H9 (cell line): ENCODE measurements around the gene SH2D3C. TPM values are rescaled to one million over a fixed set of nuclear protein-coding genes. Genes with fewer than 3 reads are reported as not detected.

Source experiments
- DNase-seq: peaks from one replicate; pipeline ENCODE4 v3.0.0-alpha.2; 2017
- H2AFZ ChIP-seq: one replicate; pipeline ENCODE4 v1.6.1; 2013; ENCODE audit warnings: mild to moderate bottlenecking, low read length, control low read depth, moderate library complexity
- H2AK5ac ChIP-seq: 2 replicates; pipeline ENCODE4 v1.6.1; 2013; ENCODE audit warnings: low read length, control low read depth, mixed read lengths; ENCODE audit not compliant: insufficient read length
- H2BK120ac ChIP-seq: one replicate; pipeline ENCODE4 v1.6.1; 2013; ENCODE audit warnings: low read depth, mild to moderate bottlenecking, low read length, control low read depth, inconsistent platforms; ENCODE audit not compliant: poor library complexity, severe bottlenecking
- H2BK12ac ChIP-seq: 2 replicates; pipeline ENCODE4 v1.6.1; 2013; ENCODE audit warnings: low read length, control low read depth, mixed read lengths, low read depth; ENCODE audit not compliant: insufficient read length
- H2BK15ac ChIP-seq: 2 replicates; pipeline ENCODE4 v1.6.1; 2013; ENCODE audit warnings: low read depth, low read length, control low read depth
- H2BK20ac ChIP-seq: one replicate; pipeline ENCODE4 v1.6.1; 2013; ENCODE audit warnings: low read depth, mild to moderate bottlenecking, low read length, control low read depth, inconsistent platforms; ENCODE audit not compliant: poor library complexity, severe bottlenecking
- H2BK5ac ChIP-seq: 2 replicates; pipeline ENCODE4 v1.6.1; 2013; ENCODE audit warnings: low read length, control low read depth, mixed read lengths; ENCODE audit not compliant: insufficient read length
- H3K14ac ChIP-seq: 2 replicates; pipeline ENCODE4 v1.6.1; 2013; ENCODE audit warnings: low read length, control low read depth; ENCODE audit not compliant: insufficient read depth
- H3K18ac ChIP-seq: 2 replicates; pipeline ENCODE4 v1.6.1; 2013; ENCODE audit warnings: low read depth, mild to moderate bottlenecking, mixed read lengths, low read length, control low read depth; ENCODE audit not compliant: insufficient read length
- H3K23ac ChIP-seq: 2 replicates; pipeline ENCODE4 v1.6.1; 2013; ENCODE audit warnings: low read length, control low read depth, mixed read lengths, low read depth; ENCODE audit not compliant: insufficient read length
- H3K23me2 ChIP-seq: 2 replicates; pipeline ENCODE4 v1.6.1; 2013; ENCODE audit warnings: low read depth, mild to moderate bottlenecking, mixed read lengths, low read length, control low read depth; ENCODE audit not compliant: insufficient read length, poor library complexity, severe bottlenecking
- H3K27ac ChIP-seq: 2 replicates; pipeline ENCODE4 v1.5.1; 2013; ENCODE audit warnings: low read length, control low read depth, mixed read lengths, low read depth; ENCODE audit not compliant: insufficient read length
- H3K27me3 ChIP-seq: 2 replicates; pipeline ENCODE4 v1.6.1; 2013; ENCODE audit warnings: low read length, control low read depth, inconsistent platforms; ENCODE audit not compliant: insufficient read depth
- H3K4ac ChIP-seq: 2 replicates; pipeline ENCODE4 v1.6.1; 2013; ENCODE audit warnings: low read depth, mild to moderate bottlenecking, control low read depth, inconsistent platforms, low read length, moderate library complexity
- H3K4me1 ChIP-seq: 2 replicates; pipeline ENCODE4 v1.6.1; 2013; ENCODE audit warnings: low read length, control low read depth, inconsistent platforms; ENCODE audit not compliant: insufficient read depth
- H3K4me2 ChIP-seq: 2 replicates; pipeline ENCODE4 v1.6.1; 2013; ENCODE audit warnings: low read length, control low read depth, mixed read lengths; ENCODE audit not compliant: insufficient read length, insufficient read depth
- H3K56ac ChIP-seq: 2 replicates; pipeline ENCODE4 v1.6.1; 2013; ENCODE audit warnings: low read depth, mild to moderate bottlenecking, mixed read lengths, low read length, control low read depth; ENCODE audit not compliant: insufficient read length
- H3K79me1 ChIP-seq: 2 replicates; pipeline ENCODE4 v1.6.1; 2013; ENCODE audit warnings: low read depth, mild to moderate bottlenecking, moderate library complexity, low read length, control low read depth, inconsistent platforms; ENCODE audit not compliant: insufficient read depth, poor library complexity, severe bottlenecking
- H3K79me2 ChIP-seq: 2 replicates; pipeline ENCODE4 v1.6.1; 2013; ENCODE audit warnings: low read length, control low read depth, inconsistent platforms; ENCODE audit not compliant: insufficient read depth
- H3K9ac ChIP-seq: 2 replicates; pipeline ENCODE4 v1.6.1; 2013; ENCODE audit warnings: low read length, control low read depth, mixed read lengths; ENCODE audit not compliant: insufficient read length; ENCODE audit errors: extremely low read depth
- H3K9me3 ChIP-seq: one replicate; pipeline ENCODE4 v1.6.1; 2013; ENCODE audit warnings: low read depth, low read length, inconsistent platforms; ENCODE audit not compliant: control insufficient read depth
- H3T11ph ChIP-seq: one replicate; pipeline ENCODE4 v1.6.1; 2013; ENCODE audit warnings: mild to moderate bottlenecking, low read length, control low read depth, inconsistent platforms
- H4K20me1 ChIP-seq: one replicate; pipeline ENCODE4 v1.6.1; 2013; ENCODE audit not compliant: control insufficient read depth, insufficient read length, insufficient read depth
- H4K5ac ChIP-seq: 2 replicates; pipeline ENCODE4 v1.6.1; 2013; ENCODE audit warnings: low read depth, mild to moderate bottlenecking, mixed read lengths, low read length, control low read depth; ENCODE audit not compliant: insufficient read length
- H4K8ac ChIP-seq: replicated peaks from 2 replicates; pipeline ENCODE4 v1.6.1; 2013; ENCODE audit warnings: low read length, control low read depth, mixed read lengths, low read depth; ENCODE audit not compliant: insufficient read length
- H4K91ac ChIP-seq: 2 replicates; pipeline ENCODE4 v1.6.1; 2013; ENCODE audit warnings: low read depth, mild to moderate bottlenecking, moderate library complexity, mixed read lengths, low read length, control low read depth; ENCODE audit not compliant: insufficient read length
- H3K27ac Mint-ChIP-seq, 3 experiments: 2 replicates in 2 of 3; 3 replicates in 1 of 3; pipeline ENCODE4 v1.8.0; 2020 to 2021; ENCODE audit warnings: mixed read lengths in 3 of 3, mild to moderate bottlenecking in 1 of 3, moderate library complexity in 1 of 3
- H3K27me3 Mint-ChIP-seq: 2 replicates; pipeline ENCODE4 v1.8.0; 2021; ENCODE audit warnings: low read depth, mild to moderate bottlenecking, moderate library complexity, mixed read lengths
- H3K36me3 Mint-ChIP-seq, 3 experiments: 2 replicates in 2 of 3; 3 replicates in 1 of 3; pipeline ENCODE4 v1.8.0; 2020 to 2021; ENCODE audit warnings: low read depth in 3 of 3, mixed read lengths in 3 of 3; ENCODE audit not compliant: insufficient read depth in 1 of 3
- H3K4me1 Mint-ChIP-seq, 2 experiments: 2 replicates each; pipeline ENCODE4 v1.8.0; 2020; ENCODE audit warnings: mixed read lengths in 2 of 2
- H3K4me3 Mint-ChIP-seq, 2 experiments: 2 replicates in 1 of 2; 3 replicates in 1 of 2; pipeline ENCODE4 v1.8.0; 2020 to 2021; ENCODE audit warnings: mild to moderate bottlenecking in 2 of 2, mixed read lengths in 2 of 2, moderate library complexity in 1 of 2
- H3K9me3 Mint-ChIP-seq, 2 experiments: 2 replicates in 1 of 2; 3 replicates in 1 of 2; pipeline ENCODE4 v1.8.0; 2020; ENCODE audit warnings: mild to moderate bottlenecking in 2 of 2, mixed read lengths in 2 of 2, moderate library complexity in 1 of 2
- WGBS: extraction: QIAGEN DNeasy Blood & Tissue Kit; methylation state at CpG from one replicate; pipeline ENCODE4 v1.1.7; 2013; ENCODE audit warnings: missing lambda C conversion rate, low lambda C conversion rate, mixed read lengths; ENCODE audit not compliant: insufficient read length; ENCODE audit errors: extremely low coverage; 5-methylcytosine and 5-hydroxymethylcytosine counted together
- total RNA-seq: library from RNA; stranded (reverse); gene quantifications from 2 replicates; pipeline ENCODE4 v1.2.1, GENCODE V29; 2021
- TF ChIP-seq, protein P1 (sequence below): fragments of 200-600 bp; sonication (generic); conservative IDR thresholded peaks from 3 replicates; pipeline ENCODE4 v1.8.0; 2021; ENCODE audit warnings: antibody characterized with exemption, mild to moderate bottlenecking

Gene SH2D3C
- total RNA-seq, 1 experiment from 2014 or later = 1.7 TPM

DNA sequence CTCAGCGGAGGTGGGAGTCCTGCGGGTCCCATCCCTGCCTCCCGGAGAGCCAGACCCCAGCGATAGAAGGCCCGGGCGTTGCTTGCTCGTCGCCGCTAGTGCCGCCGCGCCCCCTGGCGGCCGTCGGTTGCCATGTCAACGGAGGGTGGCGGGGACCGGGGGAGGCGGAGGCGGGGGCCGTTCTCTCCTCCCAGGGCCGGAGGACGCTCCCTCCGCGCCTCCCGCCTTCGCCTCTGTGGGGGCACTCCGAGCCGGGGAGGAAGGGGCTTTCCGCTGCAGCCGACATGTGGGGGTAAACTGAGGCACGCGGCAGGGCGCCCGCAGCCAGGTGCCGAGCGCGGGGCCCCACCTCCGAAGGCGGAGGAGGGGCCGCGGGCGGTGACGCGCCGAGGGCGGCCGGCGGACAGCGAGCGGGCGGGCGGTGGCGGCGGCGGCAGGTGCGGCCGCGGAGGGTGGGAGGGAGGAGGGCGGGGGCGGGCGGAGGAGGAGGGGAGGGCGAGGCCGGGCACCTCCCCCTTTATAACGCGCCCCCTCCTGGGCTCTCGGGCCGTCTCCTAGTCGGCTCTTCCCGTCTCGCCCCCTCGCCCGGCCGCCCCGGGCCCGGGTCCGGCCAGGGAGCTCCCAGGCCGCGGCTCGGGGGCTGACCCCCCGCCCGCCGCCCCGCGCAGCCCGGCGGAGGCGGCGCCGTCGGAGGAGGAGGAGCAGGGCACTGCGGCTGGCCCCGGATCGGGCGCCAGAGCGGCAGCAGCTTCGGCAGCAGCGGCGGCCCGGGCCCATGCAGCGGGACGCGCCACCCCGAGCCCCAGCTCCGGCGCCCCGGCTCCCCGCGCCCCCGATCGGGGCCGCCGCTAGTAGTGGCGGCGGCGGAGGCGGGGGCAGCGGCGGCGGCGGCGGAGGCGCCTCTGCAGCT lies 6.8 kb upstream of the SH2D3C start:
- no peak overlapping the region for H4K8ac ChIP-seq
- no peak overlapping the region for H3K56ac ChIP-seq
- no peak overlapping the region for H2AK5ac ChIP-seq
- H4K91ac ChIP-seq = no peak overlapping the region
- Mint-ChIP-seq H3K27ac (0 out of 7 replicates have a peak overlapping the region, but pooled peaks of 1 of the 3 experiments have one; percentile 77), H3K4me1 (peaks cover 7 to 26% of the 10 kb centered on the region in 2 experiments), H3K27me3 (peaks cover 6% of the 10 kb centered on the region), H3K9me3 (no peaks in the 10 kb centered on the region), H3K4me3 (peak overlapping the region; percentile 93 to 95), H3K36me3 (peaks cover 33 to 37% (median 36%) of the 10 kb centered on the region in 3 experiments)
- peak overlapping the region; percentile 1 for H3K4me2 ChIP-seq
- peaks cover 3% of the 10 kb centered on the region; the same call in 1 of the 2 replicates for H3K79me2 ChIP-seq
- H3K4ac ChIP-seq = no peak overlapping the region
- H3K79me1 ChIP-seq = peaks cover 16% of the 10 kb centered on the region
- H2BK12ac ChIP-seq = no peak overlapping the region
- H2BK120ac ChIP-seq = no peak overlapping the region
- no peak overlapping the region for H2BK15ac ChIP-seq
- peak; percentile 87 for DNase-seq
- no peak overlapping the region for H3K9ac ChIP-seq
- H4K5ac ChIP-seq = no peak overlapping the region
- no peaks in the 10 kb centered on the region for H4K20me1 ChIP-seq
- peaks cover 2% of the 10 kb centered on the region for H3K23me2 ChIP-seq
- H2BK5ac ChIP-seq = no peak overlapping the region
- WGBS = no CpG with 5 or more reads among the region's 123 CpGs
- no peak overlapping the region for H3K14ac ChIP-seq
- no peaks in the 10 kb centered on the region for H3K4me1 ChIP-seq
- H3T11ph ChIP-seq = no peak overlapping the region
- TF ChIP-seq, protein P1, sequence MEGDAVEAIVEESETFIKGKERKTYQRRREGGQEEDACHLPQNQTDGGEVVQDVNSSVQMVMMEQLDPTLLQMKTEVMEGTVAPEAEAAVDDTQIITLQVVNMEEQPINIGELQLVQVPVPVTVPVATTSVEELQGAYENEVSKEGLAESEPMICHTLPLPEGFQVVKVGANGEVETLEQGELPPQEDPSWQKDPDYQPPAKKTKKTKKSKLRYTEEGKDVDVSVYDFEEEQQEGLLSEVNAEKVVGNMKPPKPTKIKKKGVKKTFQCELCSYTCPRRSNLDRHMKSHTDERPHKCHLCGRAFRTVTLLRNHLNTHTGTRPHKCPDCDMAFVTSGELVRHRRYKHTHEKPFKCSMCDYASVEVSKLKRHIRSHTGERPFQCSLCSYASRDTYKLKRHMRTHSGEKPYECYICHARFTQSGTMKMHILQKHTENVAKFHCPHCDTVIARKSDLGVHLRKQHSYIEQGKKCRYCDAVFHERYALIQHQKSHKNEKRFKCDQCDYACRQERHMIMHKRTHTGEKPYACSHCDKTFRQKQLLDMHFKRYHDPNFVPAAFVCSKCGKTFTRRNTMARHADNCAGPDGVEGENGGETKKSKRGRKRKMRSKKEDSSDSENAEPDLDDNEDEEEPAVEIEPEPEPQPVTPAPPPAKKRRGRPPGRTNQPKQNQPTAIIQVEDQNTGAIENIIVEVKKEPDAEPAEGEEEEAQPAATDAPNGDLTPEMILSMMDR = peak; percentile 93
- no peaks in the 10 kb centered on the region for H3K9me3 ChIP-seq
- H2AFZ ChIP-seq = no peak overlapping the region
- H2BK20ac ChIP-seq = no peak overlapping the region
- no peak overlapping the region for H3K27ac ChIP-seq
- H3K18ac ChIP-seq = peak overlapping the region; percentile 78
- no peaks in the 10 kb centered on the region for H3K27me3 ChIP-seq
- H3K23ac ChIP-seq = no peak overlapping the region
